T-helper 1 cell treated with Interleukin-12 subunit alpha and Interleukin-12 subunit beta and Interleukin-4 antibody, amounts not matched to agents 30 μg/mL and 1 μg/mL, for 36 hours (primary cell): ENCODE results near the gene POU3F1.
A peak's percentile ranks its signal among the peaks of the same experiment; 100 is the strongest.

Experiments
- H3K27ac Mint-ChIP-seq: one replicate; pipeline ENCODE4 v1.8.0; 2021; ENCODE audit warnings: mild to moderate bottlenecking, mixed read lengths
- H3K27me3 Mint-ChIP-seq: one replicate; pipeline ENCODE4 v1.8.0; 2021; ENCODE audit warnings: low read depth, mixed read lengths
- H3K36me3 Mint-ChIP-seq: one replicate; pipeline ENCODE4 v1.8.0; 2021; ENCODE audit warnings: low read depth, mixed read lengths
- H3K4me1 Mint-ChIP-seq: one replicate; pipeline ENCODE4 v1.8.0; 2021; ENCODE audit warnings: low read depth, mixed read lengths
- H3K4me3 Mint-ChIP-seq: one replicate; pipeline ENCODE4 v1.8.0; 2021; ENCODE audit warnings: mild to moderate bottlenecking, moderate library complexity, mixed read lengths
- H3K9me3 Mint-ChIP-seq: one replicate; pipeline ENCODE4 v1.8.0; 2021; ENCODE audit warnings: mixed read lengths

Gene POU3F1

DNA sequence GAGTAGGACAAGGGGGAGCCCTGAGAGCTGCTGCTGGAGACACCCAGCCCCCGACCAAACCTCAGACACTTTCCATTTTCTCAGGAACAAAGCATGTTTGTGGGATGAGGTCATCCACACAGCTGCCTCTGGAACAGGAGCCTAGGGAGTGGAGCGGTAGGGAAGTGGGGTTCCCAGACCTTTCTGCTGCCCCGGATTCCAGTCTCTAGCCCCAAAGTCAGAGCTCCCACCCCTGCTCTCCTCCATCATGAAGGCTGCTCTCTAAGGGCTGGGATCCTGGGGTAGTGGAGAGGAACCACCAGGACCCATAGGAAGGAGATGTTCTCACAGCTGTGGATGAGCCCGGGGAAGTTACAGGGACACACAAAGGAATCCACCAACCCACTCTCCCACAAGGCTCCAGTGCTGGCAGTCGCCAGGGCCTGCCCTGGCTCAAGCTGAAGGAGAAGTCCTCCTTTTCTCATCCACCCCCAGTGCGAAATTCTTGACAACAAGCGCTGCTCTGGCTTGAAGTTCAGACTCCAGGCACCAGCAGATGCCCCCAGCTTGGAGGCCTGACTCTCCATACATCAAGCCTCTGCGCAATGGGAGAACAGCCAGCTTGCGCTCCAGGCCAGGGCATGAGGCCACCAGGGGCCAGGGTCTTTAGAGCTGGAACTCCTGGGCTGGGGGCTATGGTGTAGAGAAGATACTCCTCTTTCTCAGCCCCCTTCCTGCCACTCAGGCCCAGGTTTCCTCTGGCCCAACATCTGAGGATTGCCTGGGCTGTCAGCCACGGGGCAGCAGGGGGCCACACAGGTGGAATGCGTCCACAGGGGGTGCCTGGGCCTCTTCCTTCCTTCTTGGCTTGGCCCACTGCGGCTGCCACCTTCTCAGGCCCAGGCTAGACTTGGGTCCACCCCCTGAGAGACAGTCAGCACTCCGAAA lies 45.8 kb downstream of the POU3F1 start:
- peaks cover 11% of the 10 kb centered on the region for H3K36me3 Mint-ChIP-seq
- peak overlapping the region; percentile 63 for H3K27ac Mint-ChIP-seq
- no peak overlapping the region for H3K4me3 Mint-ChIP-seq

GRCh38 chr1:38000233-38000528 lies 46.4 kb downstream of the POU3F1 start:
- Mint-ChIP-seq H3K4me3 (no peak overlapping the region), H3K9me3 (no peaks in the 10 kb centered on the region), H3K27ac (peak overlapping the region; percentile 84), H3K4me1 (peaks cover 52% of the 10 kb centered on the region), H3K36me3 (peaks cover 13% of the 10 kb centered on the region), H3K27me3 (no peaks in the 10 kb centered on the region)

More for the DNA sequence above, 45.8 kb downstream of the POU3F1 start:
- H3K9me3 Mint-ChIP-seq = no peaks in the 10 kb centered on the region
- H3K4me1 Mint-ChIP-seq = peaks cover 49% of the 10 kb centered on the region
- H3K27me3 Mint-ChIP-seq = no peaks in the 10 kb centered on the region

- H3K9me3 Mint-ChIP-seq = no peaks in the 10 kb centered on the region
- H3K4me1 Mint-ChIP-seq = peaks cover 55% of the 10 kb centered on the region
- H3K4me3 Mint-ChIP-seq = peak overlapping the region; percentile 60
- H3K27ac Mint-ChIP-seq = peak overlapping the region; percentile 84
- H3K27me3 Mint-ChIP-seq = no peaks in the 10 kb centered on the region
- peaks cover 16% of the 10 kb centered on the region for H3K36me3 Mint-ChIP-seq
Observed at GRCh38 chr1:37999430-38000232, 47.0 kb downstream of the POU3F1 start.

DNA sequence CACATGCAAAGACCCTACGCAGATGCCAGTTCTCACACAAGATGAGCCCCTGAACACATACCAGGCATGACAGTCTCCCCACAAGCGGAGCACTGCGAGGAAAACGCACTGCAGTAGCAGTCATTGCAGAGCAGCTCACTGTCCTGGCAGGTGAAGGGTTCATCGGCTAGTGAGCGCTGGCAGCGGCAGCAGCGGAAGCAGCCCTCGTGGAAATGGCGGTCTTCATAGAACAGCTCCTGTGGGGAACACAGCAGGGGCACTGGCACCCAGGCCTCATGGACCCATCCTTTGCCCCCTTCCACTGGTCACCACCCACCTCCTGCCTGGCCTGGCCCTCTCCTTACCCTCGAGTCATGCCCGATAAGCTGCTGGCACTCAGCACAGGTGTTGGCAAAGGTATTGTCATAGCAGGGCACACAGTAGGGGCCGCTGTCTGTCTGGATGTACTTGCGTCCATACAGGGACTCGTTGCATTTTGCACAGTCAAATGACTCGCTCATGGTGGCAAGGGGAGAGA lies 47.6 kb downstream of the POU3F1 start:
- H3K27ac Mint-ChIP-seq = peak overlapping the region; percentile 84
- peaks cover 13% of the 10 kb centered on the region for H3K36me3 Mint-ChIP-seq
- no peaks in the 10 kb centered on the region for H3K27me3 Mint-ChIP-seq
- H3K9me3 Mint-ChIP-seq = no peaks in the 10 kb centered on the region
- H3K4me3 Mint-ChIP-seq = peak overlapping the region; percentile 60
- H3K4me1 Mint-ChIP-seq = peaks cover 51% of the 10 kb centered on the region

- H3K27ac Mint-ChIP-seq = peak overlapping the region; percentile 50
- H3K36me3 Mint-ChIP-seq = peaks cover 13% of the 10 kb centered on the region
- no peaks in the 10 kb centered on the region for H3K9me3 Mint-ChIP-seq
- H3K27me3 Mint-ChIP-seq = no peaks in the 10 kb centered on the region
- H3K4me3 Mint-ChIP-seq = no peak overlapping the region
- peaks cover 44% of the 10 kb centered on the region for H3K4me1 Mint-ChIP-seq
Observed at GRCh38 chr1:37998089-37998808, 48.3 kb downstream of the POU3F1 start.

DNA sequence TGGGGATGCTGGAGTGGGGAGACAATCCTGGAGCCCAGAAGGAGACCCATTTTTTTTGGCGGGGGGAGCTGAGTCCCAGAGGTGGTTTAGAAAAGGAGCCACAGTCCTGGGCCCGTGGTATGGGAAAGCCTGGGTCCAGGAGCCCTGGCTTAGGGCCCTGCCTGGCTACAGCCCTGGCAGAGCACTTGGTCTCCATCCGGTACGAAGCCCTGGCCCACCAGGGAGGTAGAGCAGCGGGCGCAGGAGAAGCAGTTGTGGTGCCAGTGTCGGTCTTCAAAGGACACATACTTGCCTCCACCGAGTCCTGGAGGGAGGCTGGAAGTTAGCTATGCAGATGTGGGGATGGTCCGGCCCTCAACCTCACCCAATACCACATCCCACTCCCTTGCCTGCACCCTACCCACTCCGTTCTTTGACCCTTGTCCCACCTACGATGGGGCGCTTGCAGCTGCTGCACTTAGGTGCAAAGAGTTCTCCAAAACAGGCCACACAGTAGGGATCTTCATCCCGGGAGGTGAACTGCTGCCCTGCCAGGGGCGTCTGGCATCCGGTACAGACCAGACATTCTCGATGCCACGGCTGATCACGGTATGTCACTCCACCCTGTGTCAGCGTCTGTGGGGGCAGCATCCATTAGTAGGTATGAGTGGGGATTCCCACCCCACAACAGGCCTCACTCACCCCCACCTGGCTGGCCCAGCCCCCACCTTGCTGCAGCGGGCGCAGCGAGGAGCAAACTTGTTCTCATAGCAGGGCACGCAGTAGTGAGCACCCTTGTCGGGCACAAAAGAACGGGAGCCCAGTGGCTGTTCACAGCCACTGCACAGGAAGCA lies 49.1 kb downstream of the POU3F1 start:
- no peak overlapping the region for H3K27ac Mint-ChIP-seq
- peaks cover 42% of the 10 kb centered on the region for H3K4me1 Mint-ChIP-seq
- no peak overlapping the region for H3K4me3 Mint-ChIP-seq
- peaks cover 13% of the 10 kb centered on the region for H3K36me3 Mint-ChIP-seq
- no peaks in the 10 kb centered on the region for H3K27me3 Mint-ChIP-seq
- H3K9me3 Mint-ChIP-seq = no peaks in the 10 kb centered on the region

GRCh38 chr1:37995751-37996345 lies 50.7 kb downstream of the POU3F1 start:
- H3K27ac Mint-ChIP-seq = peak overlapping the region; percentile 62
- H3K9me3 Mint-ChIP-seq = no peaks in the 10 kb centered on the region
- peaks cover 36% of the 10 kb centered on the region for H3K4me1 Mint-ChIP-seq
- H3K27me3 Mint-ChIP-seq = no peaks in the 10 kb centered on the region
- peak overlapping the region; percentile 79 for H3K4me3 Mint-ChIP-seq
- peaks cover 13% of the 10 kb centered on the region for H3K36me3 Mint-ChIP-seq

DNA sequence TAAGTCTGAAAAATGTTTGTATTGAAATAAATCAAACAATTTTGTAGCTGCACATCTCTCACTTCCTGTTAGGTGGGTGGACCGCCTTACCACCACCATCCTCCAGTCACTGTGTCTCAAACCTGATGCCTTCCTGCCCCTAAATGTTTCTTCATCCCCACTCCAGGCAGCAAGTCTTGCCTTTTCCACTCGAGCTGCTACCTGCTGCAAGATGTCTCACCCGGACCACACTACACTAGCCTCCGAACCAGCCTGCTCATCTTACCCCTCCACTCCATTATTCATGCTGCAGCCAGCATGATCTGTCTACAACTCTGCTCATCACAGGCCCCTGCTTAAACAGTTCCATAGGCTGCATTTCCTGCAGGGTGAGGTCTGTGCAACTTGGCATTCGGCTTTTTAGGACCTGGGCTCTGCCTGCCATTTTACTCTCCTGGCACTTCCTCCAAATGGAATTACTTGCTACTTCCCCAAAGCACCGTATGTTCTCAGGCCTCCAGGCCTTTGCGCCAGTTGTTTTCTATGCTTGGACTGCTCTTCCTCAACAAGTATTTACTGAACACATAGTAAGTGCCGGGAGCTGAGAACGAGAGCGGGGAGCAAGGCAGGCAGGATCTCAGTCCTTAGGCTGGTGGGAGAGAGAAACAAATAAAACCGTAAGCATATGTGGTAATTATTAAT lies 51.6 kb downstream of the POU3F1 start:
- Mint-ChIP-seq H3K4me1 (peaks cover 32% of the 10 kb centered on the region), H3K9me3 (no peaks in the 10 kb centered on the region), H3K27ac (peak overlapping the region; percentile 71), H3K27me3 (no peaks in the 10 kb centered on the region), H3K4me3 (peak overlapping the region; percentile 79), H3K36me3 (peaks cover 14% of the 10 kb centered on the region)
